GM12864 (cell line): ENCODE data around the gene DFFB.

Source experiments
- DNase-seq: peaks from one replicate; pipeline ENCODE4 v3.0.0-alpha.2; 2011; ENCODE audit warnings: low read depth
- H3K4me3 ChIP-seq: 2 replicates; pipeline ENCODE4 v1.5.1; 2011; ENCODE audit warnings: mild to moderate bottlenecking, low read depth, low read length, control low read depth
- CTCF ChIP-seq: IDR thresholded peaks from 2 replicates; pipeline ENCODE4 v1.5.1; 2011; ENCODE audit warnings: low read depth, mild to moderate bottlenecking, moderate library complexity, low read length, control low read depth, inconsistent platforms; ENCODE audit errors: missing control alignments

The DFFB gene

GRCh38 chr1:3841491-3841890, 15.8 kb upstream of the DFFB start:
- no peak for TF ChIP-seq CTCF

GRCh38 chr1:3842912-3843311, 14.4 kb upstream of the DFFB start:
- no peak for DNase-seq
- H3K4me3 ChIP-seq, result no peak overlapping the region
- no peak for TF ChIP-seq CTCF

More at GRCh38 chr1:3841491-3841890, 15.8 kb upstream of the DFFB start:
- DNase-seq, result no peak
- no peak overlapping the region for H3K4me3 ChIP-seq

- no peak for DNase-seq
- no peak overlapping the region for H3K4me3 ChIP-seq
- no peak for TF ChIP-seq CTCF
Measured at GRCh38 chr1:3846541-3846940, 10.7 kb upstream of the DFFB start.

GRCh38 chr1:3847081-3847480, 10.2 kb upstream of the DFFB start:
- no peak overlapping the region for H3K4me3 ChIP-seq
- TF ChIP-seq CTCF, result no peak
- DNase-seq, result no peak

GRCh38 chr1:3850857-3851256, 6.4 kb upstream of the DFFB start:
- DNase-seq, result no peak
- TF ChIP-seq CTCF, result no peak
- H3K4me3 ChIP-seq, result no peak overlapping the region

GRCh38 chr1:3851292-3851691, 6.0 kb upstream of the DFFB start:
- H3K4me3 ChIP-seq, result no peak overlapping the region
- no peak for TF ChIP-seq CTCF
- no peak for DNase-seq

- no peak overlapping the region for H3K4me3 ChIP-seq
- TF ChIP-seq CTCF, result no peak
Measured at GRCh38 chr1:3852091-3852490, 5.2 kb upstream of the DFFB start.

More at GRCh38 chr1:3852091-3852490, 5.2 kb upstream of the DFFB start:
- DNase-seq, result no peak
